Endothelial cell of umbilical vein (primary cell): Measurements from ENCODE around the gene ZNF649. TPM values are rescaled to one million over a fixed set of nuclear protein-coding genes. Genes with fewer than 3 reads are reported as not detected.

Source experiments
- BruUV-seq: library from RNA; stranded (reverse); fragments of 400-500 nt; replicated peaks from 2 replicates; lab custom pipeline; 2021; lab: Mats Ljungman, UMichigan
- CTCF ChIA-PET: fragments of 300-600, 350-600 bp; sonication (Branson Sonifier 250); formaldehyde crosslinking; loops from one replicate; lab custom pipeline; 2021; ENCODE audit warnings: antibody characterized with exemption, inconsistent platforms; lab: Charles Lee
- POLR2A ChIA-PET: fragments of 300-600, 350-600 bp; sonication (Branson Sonifier 250); formaldehyde crosslinking; loops from one replicate; lab custom pipeline; 2021; ENCODE audit warnings: antibody characterized with exemption, inconsistent platforms; lab: Charles Lee
- DNase-seq: peaks from one replicate; pipeline ENCODE4 v3.0.0-alpha.2; 2011; ENCODE audit warnings: low read depth, low spot score
- FAIRE-seq: peaks from 2 replicates; lab custom pipeline; 2011; peaks lifted over from hg19 to GRCh38; lab: Jason Lieb, UNC
- H2AFZ ChIP-seq: 2 replicates; pipeline ENCODE4 v1.6.0; 2012; ENCODE audit warnings: low read depth, low read length, control low read depth, inconsistent platforms
- H3K27ac ChIP-seq: 2 replicates; pipeline ENCODE4 v1.5.1; 2011; ENCODE audit warnings: low read depth, mild to moderate bottlenecking, control low read depth, low read length, moderate library complexity; ENCODE audit not compliant: insufficient read depth
- H3K27me3 ChIP-seq, 2 experiments: 2 replicates each; pipeline versions ENCODE4 v1.6.0 to v1.6.1; 2011; ENCODE audit warnings: low read length in 2 of 2, mixed read lengths in 1 of 2; ENCODE audit not compliant: control insufficient read depth in 2 of 2, insufficient read depth in 2 of 2
- H3K36me3 ChIP-seq, 2 experiments: 2 replicates in 1 of 2; 3 replicates in 1 of 2; pipeline ENCODE4 v1.5.1; 2011; ENCODE audit warnings: low read length in 2 of 2, mild to moderate bottlenecking in 1 of 2, moderate library complexity in 1 of 2; ENCODE audit not compliant: control insufficient read depth in 2 of 2, insufficient read depth in 2 of 2; ENCODE audit errors: extremely low read depth in 1 of 2
- H3K4me1 ChIP-seq: 3 replicates; pipeline ENCODE4 v1.5.1; 2011; ENCODE audit warnings: mild to moderate bottlenecking, low read length; ENCODE audit not compliant: control insufficient read depth, insufficient read depth; ENCODE audit errors: extremely low read depth
- H3K4me2 ChIP-seq: 2 replicates; pipeline ENCODE4 v1.6.1; 2011; ENCODE audit warnings: low read length, control low read depth, mixed read lengths; ENCODE audit not compliant: insufficient read depth
- H3K4me3 ChIP-seq, 3 experiments: fragments of 200-600 bp in 1 of 3; sonication (generic), shearing (Covaris generic) in 1 of 3; replicated peaks in 1 of 3; 2 replicates each; pipeline ENCODE4 v1.5.1; 2011 to 2016; ENCODE audit warnings: control low read depth in 3 of 3, low read length in 3 of 3, mild to moderate bottlenecking in 2 of 3, inconsistent platforms in 1 of 3, low read depth in 1 of 3, moderate library complexity in 1 of 3; ENCODE audit not compliant: insufficient read depth in 1 of 3
- H3K79me2 ChIP-seq: 2 replicates; pipeline ENCODE4 v1.6.0; 2012; ENCODE audit warnings: low read length, inconsistent platforms; ENCODE audit not compliant: control insufficient read depth, insufficient read depth
- H3K9ac ChIP-seq: replicated peaks from 2 replicates; pipeline ENCODE3; 2011; ENCODE audit warnings: low read length, control low read depth; ENCODE audit not compliant: insufficient read depth; ENCODE audit errors: extremely low read depth
- H3K9me1 ChIP-seq: replicated peaks from 3 replicates; pipeline ENCODE4 v1.6.0; 2011; ENCODE audit warnings: mild to moderate bottlenecking, low read length; ENCODE audit not compliant: control insufficient read depth, insufficient read depth; ENCODE audit errors: extremely low read depth
- H3K9me3 ChIP-seq: replicated peaks from 2 replicates; pipeline ENCODE4 v1.5.1; 2012; ENCODE audit warnings: low read length, inconsistent platforms; ENCODE audit not compliant: control insufficient read depth, insufficient read depth
- H4K20me1 ChIP-seq: replicated peaks from 2 replicates; pipeline ENCODE3; 2011; ENCODE audit warnings: mild to moderate bottlenecking, low read length; ENCODE audit not compliant: control insufficient read depth, insufficient read depth; ENCODE audit errors: extremely low read depth
- EZH2 ChIP-seq: IDR thresholded peaks from 2 replicates; pipeline ENCODE4 v1.6.1; 2012; ENCODE audit warnings: borderline replicate concordance, low read depth, mild to moderate bottlenecking, moderate library complexity, low read length, inconsistent platforms; ENCODE audit not compliant: severe bottlenecking
- FOS ChIP-seq: IDR thresholded peaks from 2 replicates; pipeline ENCODE4 v1.6.1; 2011; ENCODE audit warnings: mild to moderate bottlenecking, low read length, moderate library complexity, borderline replicate concordance; ENCODE audit not compliant: insufficient read depth
- GATA2 ChIP-seq: IDR thresholded peaks from 2 replicates; pipeline ENCODE4 v1.7.0; 2011; ENCODE audit warnings: low read depth, mild to moderate bottlenecking, moderate library complexity, mixed read lengths, low read length; ENCODE audit not compliant: insufficient read length, insufficient read depth
- JUN ChIP-seq: IDR thresholded peaks from 2 replicates; pipeline ENCODE4 v1.6.1; 2011; ENCODE audit warnings: borderline replicate concordance, low read depth; ENCODE audit not compliant: insufficient read length, insufficient read depth
- MYC ChIP-seq: IDR thresholded peaks from one replicate; pipeline ENCODE4 v1.6.1; 2011; ENCODE audit warnings: mild to moderate bottlenecking, low read depth, low read length
- POLR2AphosphoS5 ChIP-seq: IDR thresholded peaks from 2 replicates; pipeline ENCODE4 v1.6.1; 2012; ENCODE audit warnings: low read depth, mild to moderate bottlenecking, control low read depth, low read length, moderate library complexity; ENCODE audit not compliant: insufficient read depth
- dilution Hi-C: fragments of 300-500 bp; cut with MboI; formaldehyde crosslinking; loops from one replicate; pipeline ENCODE4 v1.15.0; 2019; ENCODE audit warnings: low sequenced_read_pairs; ENCODE audit not compliant: extremely low pct_ligation_motif_present
- intact Hi-C: fragments of 100-400 bp; cut with micrococcal nuclease; formaldehyde crosslinking; loops from one replicate; pipeline ENCODE4 v1.10.0; 2022
- polyA plus RNA-seq, 4 experiments: library from polyadenylated mRNA; depleted of rRNA in 3 of 4; stranded (reverse) in 3 of 4; unstranded in 1 of 4; fragments of >200 nt; gene quantifications; 2 replicates each; pipeline versions ENCODE4 v1.2.1 to v1.2.3, GENCODE V29; 2011 to 2012; ENCODE audit warnings: missing spikeins in 1 of 4
- total RNA-seq: library from RNA; stranded (reverse); gene quantifications from 2 replicates; pipeline ENCODE4 v1.2.3, GENCODE V29; 2021
- TF ChIP-seq, protein P1 (sequence below), 2 donors: IDR thresholded peaks; 1 replicate in 1 of 2; 2 replicates in 1 of 2; pipeline ENCODE4 v1.5.1; 2011; ENCODE audit warnings: low read length in 2 of 2, mild to moderate bottlenecking in 2 of 2, moderate library complexity in 2 of 2, control low read depth in 1 of 2, inconsistent platforms in 1 of 2, low read depth in 1 of 2; ENCODE audit not compliant: insufficient read depth in 1 of 2; ENCODE audit errors: extremely low read depth in 1 of 2

Gene ZNF649
- total and polyA plus RNA-seq, 2 donors (not counting 3 experiments of a cell fraction or from before 2014, with no cell fraction given) = 2.0 to 8.6 TPM

GRCh38 chr19:51926426-51926783 is 21.6 kb upstream of the ZNF649 start:
- no peak for FAIRE-seq
- Histone ChIP-seq H3K9me1 (no peaks in the 10 kb centered on the region), H3K9me3 (peaks cover 6% of the 10 kb centered on the region), H3K4me3 (peak overlapping the region in 2 of 3 experiments; percentile 75 to 82), H4K20me1 (no peaks in the 10 kb centered on the region), H3K4me2 (peak overlapping the region; percentile 74), H3K4me1 (peaks cover 8% of the 10 kb centered on the region), H3K79me2 (peaks cover 3% of the 10 kb centered on the region), H2AFZ (peak overlapping the region; percentile 93), H3K27ac (no peak overlapping the region), H3K36me3 (no peaks in the 10 kb centered on the region), H3K9ac (no peak overlapping the region), H3K27me3 (no peaks in the 10 kb centered on the region)
- TF ChIP-seq EZH2 (no peak), GATA2 (no peak), MYC (no peak), JUN (no peak), FOS (no peak), POLR2AphosphoS5 (no peak)
- TF ChIP-seq, protein P1, sequence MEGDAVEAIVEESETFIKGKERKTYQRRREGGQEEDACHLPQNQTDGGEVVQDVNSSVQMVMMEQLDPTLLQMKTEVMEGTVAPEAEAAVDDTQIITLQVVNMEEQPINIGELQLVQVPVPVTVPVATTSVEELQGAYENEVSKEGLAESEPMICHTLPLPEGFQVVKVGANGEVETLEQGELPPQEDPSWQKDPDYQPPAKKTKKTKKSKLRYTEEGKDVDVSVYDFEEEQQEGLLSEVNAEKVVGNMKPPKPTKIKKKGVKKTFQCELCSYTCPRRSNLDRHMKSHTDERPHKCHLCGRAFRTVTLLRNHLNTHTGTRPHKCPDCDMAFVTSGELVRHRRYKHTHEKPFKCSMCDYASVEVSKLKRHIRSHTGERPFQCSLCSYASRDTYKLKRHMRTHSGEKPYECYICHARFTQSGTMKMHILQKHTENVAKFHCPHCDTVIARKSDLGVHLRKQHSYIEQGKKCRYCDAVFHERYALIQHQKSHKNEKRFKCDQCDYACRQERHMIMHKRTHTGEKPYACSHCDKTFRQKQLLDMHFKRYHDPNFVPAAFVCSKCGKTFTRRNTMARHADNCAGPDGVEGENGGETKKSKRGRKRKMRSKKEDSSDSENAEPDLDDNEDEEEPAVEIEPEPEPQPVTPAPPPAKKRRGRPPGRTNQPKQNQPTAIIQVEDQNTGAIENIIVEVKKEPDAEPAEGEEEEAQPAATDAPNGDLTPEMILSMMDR (IDR thresholded peaks at IDR 0.05; ENCODE audit: extremely low read depth in 1 of 2, insufficient read depth in 1 of 2, low read depth in 1 of 2, low read length in 2 of 2) = no peak
- POLR2A ChIA-PET = no interaction called here
- dilution Hi-C loops = no loop called here
- no peak for DNase-seq
- no TSS peak for BruUV-seq
- CTCF ChIA-PET = no interaction called here
- intact Hi-C loops = loop anchor here (2.0 to 10.0 kb wide), 4 partner anchors 38 to 208 kb away; partner anchors contain the start of genes ZNF614, ZNF615 and ZNF616
